GM18868 (cell line): Measurements from ENCODE around the gene GNAL.
A peak's percentile ranks its signal among the peaks of the same experiment; 100 is the strongest.
"Not testable (repeated sequence)": the region's sequence is repeated elsewhere in the genome, so short reads cannot be mapped to it uniquely, and the experiment has no call there.

Experiments used
- ATAC-seq: cut with Tn5 transposase; IDR thresholded peaks from one replicate; pipeline ENCODE4 v1.9.1; 2021; ENCODE audit warnings: mild to moderate bottlenecking, moderate library complexity; ENCODE audit not compliant: unreplicated experiment

Gene GNAL

GRCh38 chr18:11668441-11669169 lies 20.5 kb upstream of the GNAL start:
- no peak for ATAC-seq

DNA sequence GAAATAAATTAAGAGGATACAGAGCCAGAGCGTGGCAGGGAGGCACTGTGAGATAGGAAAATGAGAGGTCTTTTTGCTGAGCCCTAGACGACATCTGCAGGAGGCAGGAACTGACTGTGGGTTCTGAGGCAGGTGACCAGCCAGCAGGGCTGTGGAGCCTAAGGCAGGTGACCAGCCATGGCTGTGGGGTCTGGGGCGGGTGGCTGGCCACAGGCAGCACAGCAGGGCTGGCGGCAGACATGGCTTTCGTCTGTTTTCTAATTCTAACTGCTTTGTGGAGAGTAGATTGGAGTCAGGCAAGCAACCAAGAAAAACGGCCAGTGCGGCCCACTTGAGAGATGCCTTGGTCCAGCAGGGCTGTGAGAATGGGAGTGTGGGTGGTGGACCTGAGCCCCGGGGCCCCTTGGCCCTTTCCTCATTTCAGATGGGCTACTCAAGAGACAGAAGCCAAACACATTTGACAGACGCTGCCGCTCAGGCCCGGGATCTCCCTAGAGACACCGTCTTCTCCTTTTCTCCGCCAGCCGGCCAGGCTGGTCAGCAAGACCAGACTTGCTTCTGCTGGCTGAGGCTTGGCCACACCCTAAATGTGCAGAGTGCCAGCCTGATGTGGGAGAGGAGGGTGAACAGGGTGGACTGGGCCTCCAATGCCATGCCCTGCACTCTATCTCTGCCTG lies 19.7 kb upstream of the GNAL start:
- no peak for ATAC-seq

DNA sequence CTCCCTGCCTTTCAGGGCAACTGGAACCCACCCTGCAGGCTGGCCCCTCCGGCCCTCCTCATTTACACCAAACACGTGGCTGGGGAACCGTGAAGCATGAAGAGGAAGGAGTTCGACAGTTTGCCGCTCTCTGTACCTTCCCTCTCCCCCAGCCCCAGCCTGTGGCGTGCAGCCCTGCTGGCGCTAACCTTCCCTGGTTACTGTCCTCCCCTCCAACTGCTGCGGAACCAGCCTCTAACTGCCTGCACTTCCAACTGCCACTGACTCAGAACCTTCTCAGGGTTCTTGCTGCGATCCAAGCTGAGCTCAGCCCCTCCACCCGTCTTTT lies 19.2 kb upstream of the GNAL start:
- no peak for ATAC-seq

DNA sequence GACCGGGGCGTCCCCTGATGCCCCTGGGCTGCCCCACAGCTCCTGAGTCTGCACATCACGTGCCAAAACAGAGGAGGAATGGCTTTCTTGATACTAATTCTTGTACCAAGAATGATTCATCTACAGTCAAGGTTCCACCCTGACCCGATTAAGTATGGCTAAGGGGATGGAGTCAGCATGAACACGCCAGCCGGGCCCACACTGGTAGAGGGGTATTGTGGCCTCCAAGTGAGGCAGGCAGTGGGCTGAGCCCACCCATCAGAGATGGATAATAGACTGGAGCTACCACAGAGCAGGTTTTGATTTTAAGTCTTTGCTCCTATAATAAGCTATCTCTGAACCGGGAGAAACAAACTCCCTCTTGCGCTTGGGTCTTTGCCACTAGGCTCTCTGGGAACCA lies 17.9 kb upstream of the GNAL start:
- no peak for ATAC-seq

- no peak for ATAC-seq
Observed at GRCh38 chr18:11672198-11672597, 16.9 kb upstream of the GNAL start.

DNA sequence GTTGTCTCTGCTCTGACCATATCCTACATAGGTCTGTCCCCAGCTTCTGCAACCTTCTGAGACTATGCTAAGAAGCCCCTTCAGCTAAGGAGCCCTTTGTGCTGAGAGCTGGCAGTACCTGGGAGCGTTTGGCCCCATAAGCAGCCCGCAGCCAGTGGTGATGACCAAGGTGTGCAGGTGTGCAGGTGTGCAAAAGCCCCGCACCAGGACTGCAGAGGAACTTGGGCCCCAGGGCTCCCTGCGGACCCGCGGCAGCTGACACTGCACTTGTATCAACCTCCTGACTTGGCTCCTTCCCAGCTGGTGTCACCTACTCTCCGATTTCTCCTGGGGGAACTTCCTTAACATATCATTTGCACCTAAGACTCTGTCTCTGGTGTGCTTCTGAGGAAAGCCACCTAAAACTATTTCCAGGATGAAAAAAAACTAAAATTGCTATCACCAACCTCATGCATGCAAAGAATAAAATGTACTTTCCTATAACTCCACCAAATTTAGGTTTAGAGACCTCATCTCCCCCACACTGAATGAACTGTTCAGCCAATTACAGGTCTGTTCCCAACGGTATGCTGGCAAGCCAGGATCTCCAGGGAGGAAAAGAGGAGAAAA lies 16.1 kb upstream of the GNAL start:
- no peak for ATAC-seq

GRCh38 chr18:11673560-11673959 lies 15.5 kb upstream of the GNAL start:
- no peak for ATAC-seq

DNA sequence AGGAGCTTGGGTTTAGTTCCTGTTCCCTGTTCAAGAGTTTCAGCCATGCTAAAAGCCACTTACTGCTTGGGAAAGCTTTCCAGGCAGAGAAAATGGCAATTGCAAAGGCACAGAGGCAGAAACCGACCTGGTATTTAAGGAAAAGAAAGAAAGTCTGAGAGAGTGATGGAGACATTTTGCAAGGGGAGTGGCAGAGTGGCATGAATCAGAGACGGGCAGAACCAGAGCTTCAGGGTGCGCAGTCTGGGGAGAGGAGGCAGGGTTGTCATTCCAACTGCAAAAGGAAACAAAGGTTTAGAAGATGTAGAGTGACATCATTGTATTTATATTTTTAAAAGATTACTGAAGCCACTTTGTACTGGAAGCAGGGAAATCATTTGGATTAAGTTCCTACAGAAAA lies 14.9 kb upstream of the GNAL start:
- no peak for ATAC-seq

GRCh38 chr18:11676386-11676785 lies 12.7 kb upstream of the GNAL start:
- ATAC-seq, result no peak

DNA sequence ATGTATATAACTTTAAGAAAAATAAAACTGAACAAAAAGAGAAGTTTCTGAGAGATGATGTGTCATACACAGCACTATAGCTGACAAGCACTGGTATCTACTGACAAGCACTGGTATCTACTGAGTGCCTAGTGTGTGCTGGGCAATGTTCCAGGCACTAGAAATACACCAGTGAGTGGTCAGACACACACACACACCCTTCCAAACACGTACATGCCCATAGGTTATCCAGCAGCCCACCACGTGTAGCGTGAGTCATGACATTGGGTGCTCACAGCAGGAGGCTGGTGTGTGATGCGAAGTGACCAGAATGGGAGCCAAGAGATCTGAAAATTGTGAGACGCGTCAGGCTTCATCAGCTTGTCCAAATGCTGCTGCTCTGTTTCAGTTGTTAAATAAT lies 12.2 kb upstream of the GNAL start:
- no peak for ATAC-seq

DNA sequence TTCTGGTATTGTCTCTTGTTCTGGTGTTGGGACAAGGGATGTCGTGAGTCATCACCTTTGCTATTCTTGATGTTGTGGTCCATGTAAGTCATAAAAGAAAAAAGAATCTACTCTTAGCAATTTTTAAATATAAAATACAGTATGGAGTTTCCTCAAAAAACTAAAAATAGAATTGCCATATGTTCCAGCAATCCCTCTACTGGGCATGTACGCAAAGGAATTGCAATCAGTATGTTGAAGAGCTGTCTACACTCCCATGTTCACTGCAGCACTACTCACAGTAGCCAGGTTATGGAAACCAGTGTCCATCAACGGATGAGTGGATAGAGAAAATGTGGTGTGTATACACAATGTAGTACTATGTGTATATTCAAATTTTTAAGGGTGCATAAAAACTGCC lies 10.9 kb upstream of the GNAL start:
- no peak for ATAC-seq

DNA sequence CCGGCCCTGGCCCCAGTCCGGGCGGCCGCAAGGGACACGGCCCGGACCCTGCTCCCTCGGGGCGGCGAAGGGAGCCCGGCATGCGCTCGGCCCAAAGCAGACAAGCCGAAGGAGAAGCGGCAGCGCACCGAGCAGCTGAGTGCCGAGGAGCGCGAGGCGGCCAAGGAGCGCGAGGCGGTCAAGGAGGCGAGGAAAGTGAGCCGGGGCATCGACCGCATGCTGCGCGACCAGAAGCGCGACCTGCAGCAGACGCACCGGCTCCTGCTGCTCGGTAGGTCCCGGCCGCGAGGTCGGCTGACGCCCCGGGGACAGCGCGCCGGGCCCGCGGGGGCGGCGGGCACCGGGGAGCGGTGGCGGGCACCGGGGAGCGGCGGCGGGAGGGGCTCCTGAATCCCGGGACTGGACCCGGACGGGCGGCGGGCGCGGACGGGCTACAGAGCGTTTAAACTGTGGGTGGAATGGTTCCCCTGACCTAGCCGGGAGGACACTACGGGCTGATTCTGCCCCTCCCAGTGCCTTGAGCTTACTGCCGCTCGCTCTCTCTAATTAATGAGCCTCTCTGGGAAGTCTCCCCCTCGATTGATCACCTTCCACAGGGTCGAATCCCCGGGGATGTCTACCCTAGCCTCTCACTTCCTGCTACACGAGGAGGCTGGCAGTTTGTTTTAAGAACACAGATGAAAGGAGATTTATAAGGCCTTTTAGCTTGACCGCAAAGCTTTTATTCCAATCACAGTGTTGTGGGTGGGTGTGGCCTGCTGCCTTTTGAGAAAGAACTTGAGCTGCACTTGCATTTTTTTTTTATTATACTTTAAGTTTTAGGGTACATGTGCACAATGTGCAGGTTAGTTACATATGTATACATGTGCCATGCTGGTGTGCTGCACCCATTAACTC lies 853 bp downstream of the GNAL start:
- ATAC-seq, result peak; percentile 35

DNA sequence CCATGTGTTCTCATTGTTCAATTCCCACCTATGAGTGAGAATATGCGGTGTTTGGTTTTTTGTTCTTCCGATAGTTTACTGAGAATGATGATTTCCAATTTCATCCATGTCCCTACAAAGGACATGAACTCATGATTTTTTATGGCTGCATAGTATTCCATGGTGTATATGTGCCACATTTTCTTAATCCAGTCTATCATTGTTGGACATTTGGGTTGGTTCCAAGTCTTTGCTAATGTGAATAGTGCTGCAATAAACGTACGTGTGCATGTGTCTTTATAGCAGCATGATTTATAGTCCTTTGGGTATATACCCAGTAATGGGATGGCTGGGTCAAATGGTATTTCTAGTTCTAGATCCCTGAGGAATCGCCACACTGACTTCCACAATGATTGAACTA lies 1.6 kb downstream of the GNAL start:
- not testable (repeated sequence) for ATAC-seq

DNA sequence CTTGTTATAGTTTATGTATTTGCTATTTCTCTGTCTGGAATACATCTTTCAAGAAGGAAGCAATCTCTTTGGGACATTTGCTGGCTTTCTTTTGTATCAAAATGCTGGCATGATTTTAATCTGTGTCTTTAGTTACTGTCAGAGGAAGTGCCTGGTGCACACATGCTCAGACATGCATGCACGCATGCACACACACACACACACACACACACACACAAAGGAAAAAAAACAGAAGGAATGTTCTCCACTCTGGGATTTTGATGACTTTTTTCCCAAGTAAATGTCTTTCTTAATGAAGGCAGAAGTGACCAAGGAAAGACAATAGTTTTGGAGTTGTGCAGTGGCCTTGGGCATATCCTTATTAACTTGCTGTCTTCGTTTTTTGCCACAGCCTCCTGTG lies 6.7 kb downstream of the GNAL start:
- no peak for ATAC-seq

GRCh38 chr18:11696451-11696850 lies 7.4 kb downstream of the GNAL start:
- no peak for ATAC-seq

DNA sequence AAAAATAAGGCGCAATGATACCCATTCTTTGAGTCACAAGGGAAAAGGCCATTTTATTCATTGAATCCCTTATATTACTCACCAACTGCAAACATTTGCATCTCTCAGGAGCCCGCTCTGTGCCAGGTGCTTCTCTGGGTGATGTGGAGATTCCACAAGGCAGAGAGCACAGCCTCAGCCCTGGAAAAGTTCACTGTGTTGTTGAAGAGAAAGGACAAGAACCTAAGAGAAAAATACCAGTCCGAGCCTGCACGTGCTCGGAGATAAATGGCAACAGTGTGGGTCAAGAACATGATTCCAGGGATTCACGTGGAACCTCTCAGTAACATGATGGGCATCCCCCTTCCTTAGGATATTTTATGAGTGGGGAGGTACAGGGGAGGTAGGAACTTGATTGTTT lies 11.8 kb downstream of the GNAL start:
- no peak for ATAC-seq

DNA sequence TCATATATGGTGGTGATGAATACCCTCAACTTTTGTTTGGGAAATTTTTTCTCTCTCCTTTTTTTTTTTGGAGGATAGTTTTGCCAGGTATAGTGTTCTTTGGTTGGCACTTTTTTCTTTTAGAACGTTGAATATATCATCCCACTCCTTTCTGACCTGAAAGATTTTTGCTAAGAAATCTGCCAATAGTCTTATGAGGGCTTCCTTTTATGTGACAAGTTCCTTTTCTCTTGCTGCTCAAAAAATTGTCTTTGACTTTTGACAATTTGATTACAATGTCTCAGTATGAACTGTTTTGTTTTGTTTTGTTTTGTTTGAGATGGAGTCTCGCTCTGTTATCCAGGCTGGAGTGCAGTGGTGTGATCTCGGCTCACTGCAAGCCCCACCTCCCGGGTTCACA lies 21.5 kb downstream of the GNAL start:
- ATAC-seq, result no peak

GRCh38 chr18:11713756-11714155 lies 24.7 kb downstream of the GNAL start:
- no peak for ATAC-seq

- no peak for ATAC-seq
Observed at GRCh38 chr18:11714244-11714918, 25.3 kb downstream of the GNAL start.

GRCh38 chr18:11716767-11717315 lies 27.8 kb downstream of the GNAL start:
- not testable (repeated sequence) for ATAC-seq

DNA sequence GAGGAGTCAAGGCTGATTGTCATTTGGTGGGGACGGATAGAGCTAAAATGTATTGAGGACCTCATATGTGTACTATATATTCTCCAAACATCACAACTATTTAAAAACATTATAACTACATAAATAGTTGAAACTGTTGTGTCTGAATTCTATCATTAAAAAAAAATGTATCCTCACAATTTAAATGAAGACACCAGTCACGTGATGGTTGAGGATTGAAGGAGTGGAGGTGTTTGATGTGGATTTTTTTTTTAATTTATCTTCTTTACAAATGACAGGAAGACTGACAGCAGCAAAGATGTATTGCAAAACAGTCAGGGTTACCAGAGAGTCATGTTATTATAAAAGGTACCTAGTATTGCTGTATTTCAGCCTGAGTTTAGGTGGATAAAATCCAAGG lies 30.0 kb downstream of the GNAL start:
- ATAC-seq, result no peak
